Urothelium cell line (cell line): ENCODE results near the gene KIF16B.
A peak's percentile ranks its signal among the peaks of the same experiment; 100 is the strongest.
"Not testable (repeated sequence)": the region's sequence is repeated elsewhere in the genome, so short reads cannot be mapped to it uniquely, and the experiment has no call there.

Experiments used
- DNase-seq: peaks from one replicate; pipeline ENCODE4 v3.0.0; 2011; ENCODE audit warnings: low spot score, mixed read lengths
- FAIRE-seq: peaks from 2 replicates; lab custom pipeline; 2011; peaks lifted over from hg19 to GRCh38; lab: Jason Lieb, UNC

KIF16B gene

DNA sequence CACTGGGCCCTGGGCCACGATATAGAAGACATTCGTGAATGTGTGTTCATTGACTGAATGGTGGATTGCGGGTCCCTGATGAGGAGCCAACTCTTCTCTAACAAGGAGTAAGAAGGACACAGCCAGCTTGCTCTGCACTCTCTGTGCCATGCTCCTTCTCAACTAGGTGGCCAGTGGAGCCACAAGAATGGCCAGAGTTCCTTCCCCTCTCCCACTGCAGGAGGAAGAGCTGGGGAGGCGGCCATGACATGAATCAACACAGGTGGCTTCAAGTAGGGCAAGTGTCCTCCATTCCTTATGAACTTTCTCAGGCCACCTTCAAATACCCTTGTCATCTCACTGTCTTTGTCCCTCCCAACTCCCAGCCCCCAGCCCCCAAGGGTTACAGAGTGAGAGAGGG is 305.7 kb downstream of the KIF16B start:
- no peak for FAIRE-seq

DNA sequence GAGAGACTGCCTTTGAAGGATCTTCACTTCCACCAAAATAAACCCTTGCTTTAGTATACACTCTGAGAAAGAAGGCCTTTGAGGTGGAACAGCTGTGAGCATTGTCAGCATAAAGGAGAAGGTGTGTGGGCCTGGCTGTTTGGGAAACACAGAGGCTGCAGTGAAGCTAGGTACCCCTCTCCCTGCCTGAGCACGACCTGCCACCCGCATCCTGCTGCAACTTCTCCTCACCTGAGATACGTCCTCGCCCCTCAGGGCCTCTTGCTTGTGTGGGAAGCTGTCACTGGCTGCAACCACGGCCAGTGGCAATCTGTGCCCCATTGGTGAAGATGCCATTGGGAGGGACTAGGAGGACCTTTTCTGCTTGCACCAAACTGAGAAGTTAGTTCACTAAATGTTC is 307.9 kb downstream of the KIF16B start:
- FAIRE-seq (no peak), DNase-seq (no peak)

More for the DNA sequence above, 305.7 kb downstream of the KIF16B start:
- no peak for DNase-seq

DNA sequence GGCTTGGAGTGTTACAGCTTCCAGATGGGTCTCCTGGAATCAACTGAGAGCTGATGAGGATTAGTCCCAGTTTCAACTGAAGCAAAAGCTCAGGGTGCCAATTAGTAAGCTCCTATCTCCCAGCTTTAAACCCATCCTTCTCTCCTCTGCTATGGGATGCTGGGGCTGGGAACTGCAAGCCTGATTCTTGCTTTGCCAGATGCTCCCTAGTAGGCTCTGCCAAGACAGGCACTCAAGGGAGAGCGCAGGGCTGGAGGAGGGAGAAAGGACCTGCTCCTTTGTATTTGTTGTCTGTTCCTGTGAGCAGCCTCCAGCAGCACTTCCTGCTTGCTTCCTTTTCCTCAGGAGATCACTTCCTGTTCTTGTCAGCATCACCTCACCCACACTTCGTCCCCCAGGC is 309.7 kb downstream of the KIF16B start:
- DNase-seq (no peak), FAIRE-seq (no peak)

DNA sequence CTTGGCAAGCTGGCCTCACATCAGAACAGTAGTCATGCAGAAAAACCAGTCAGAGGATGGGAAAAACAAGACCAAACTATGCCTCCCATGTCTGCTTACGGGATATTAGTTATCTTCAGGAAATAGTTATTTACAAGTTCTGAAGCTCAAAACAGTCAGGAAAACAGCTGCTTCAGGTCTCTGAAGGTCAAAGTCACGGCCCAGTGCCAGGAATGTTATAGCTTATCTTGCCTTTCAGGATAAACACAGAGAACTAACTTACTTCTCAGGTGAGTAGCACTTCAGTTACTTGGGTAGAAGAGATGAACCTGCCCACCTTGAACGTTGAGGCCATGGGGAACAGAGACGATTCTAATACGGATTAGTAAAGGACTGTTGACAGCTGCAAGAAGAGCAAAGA is 310.7 kb downstream of the KIF16B start:
- FAIRE-seq, result no peak
- no peak for DNase-seq

DNA sequence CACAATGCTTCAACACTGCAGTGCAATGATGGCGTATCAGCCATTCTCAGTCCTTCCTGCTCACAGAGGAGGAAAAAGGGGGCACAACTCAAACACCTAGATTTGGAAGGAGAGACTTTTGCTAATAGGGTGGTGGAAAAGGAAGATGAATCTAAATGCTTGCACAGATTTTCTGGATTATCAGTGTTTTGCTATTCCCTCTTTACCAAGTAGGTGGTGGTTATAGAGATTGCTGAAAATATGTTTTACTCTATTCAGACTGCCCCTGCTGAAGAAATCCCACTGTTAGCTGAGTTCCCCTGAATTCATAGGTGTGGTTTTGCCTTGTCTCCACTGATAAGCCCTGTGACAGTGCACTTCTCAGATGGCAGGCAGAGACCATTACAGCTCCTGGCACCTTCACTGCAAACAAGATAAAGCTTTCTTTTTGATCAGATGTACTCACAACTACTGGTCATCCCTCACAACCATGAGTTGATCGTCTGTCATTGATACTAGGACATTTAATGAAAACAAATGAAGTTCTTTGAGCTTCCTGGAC is 311.4 kb downstream of the KIF16B start:
- no peak for FAIRE-seq

DNA sequence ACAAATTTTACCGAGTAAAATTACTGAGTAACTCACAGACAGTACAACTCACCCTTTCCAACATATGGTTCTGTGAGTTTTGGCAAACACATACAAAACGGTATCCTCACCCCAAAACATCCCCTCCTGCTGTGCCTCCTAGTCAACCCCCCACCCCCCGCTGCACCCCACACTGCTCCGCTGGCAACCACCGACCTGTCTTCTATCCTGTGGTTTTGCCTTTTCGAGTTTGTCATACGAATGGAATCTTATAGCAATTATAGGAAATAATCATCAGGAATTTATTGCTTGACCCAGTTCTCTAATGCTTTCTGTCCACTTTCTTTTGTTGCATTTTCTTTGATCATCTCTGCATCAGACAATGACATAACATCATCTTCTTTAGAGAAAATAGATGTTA is 312.3 kb downstream of the KIF16B start:
- no peak for FAIRE-seq

More for the DNA sequence above, 311.4 kb downstream of the KIF16B start:
- no peak for DNase-seq

DNA sequence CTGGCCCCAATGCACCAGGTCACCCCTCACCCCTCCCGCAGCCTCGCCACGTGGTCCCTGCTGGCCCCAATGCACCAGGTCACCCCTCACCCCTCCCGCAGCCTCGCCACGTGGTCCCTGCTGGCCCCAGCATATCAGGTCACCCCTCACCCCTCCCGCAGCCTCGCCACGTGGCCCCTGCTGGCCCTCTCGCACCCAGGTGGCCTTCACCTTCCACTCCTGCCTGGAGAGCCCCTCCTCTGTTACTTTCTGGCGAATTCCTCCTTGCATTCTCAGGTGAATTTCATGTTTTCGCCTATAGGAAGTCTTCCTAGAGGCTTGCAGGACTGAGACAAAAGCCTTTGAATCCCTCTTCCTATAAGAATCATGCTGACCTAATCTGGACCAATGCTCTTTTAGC is 313.1 kb downstream of the KIF16B start:
- FAIRE-seq, DNase-seq: not testable (repeated sequence)

More for the DNA sequence above, 312.3 kb downstream of the KIF16B start:
- peak; percentile 24 for DNase-seq

DNA sequence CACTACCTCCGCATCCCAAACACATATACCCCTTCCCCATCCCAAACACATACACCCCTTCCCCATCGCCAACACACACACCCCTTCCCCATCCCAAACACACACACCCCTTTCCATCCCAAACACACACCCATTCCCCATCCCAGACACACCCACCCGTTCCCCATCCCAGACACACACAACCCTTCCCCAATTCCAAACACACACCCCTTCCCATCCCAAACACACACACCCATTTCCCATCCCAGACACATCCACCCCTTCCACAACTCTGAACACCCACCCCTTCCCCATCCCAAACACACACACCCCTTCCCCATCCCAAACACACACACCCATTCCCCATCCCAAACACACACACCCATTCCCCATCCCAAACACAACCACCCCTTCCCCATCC is 314.5 kb downstream of the KIF16B start:
- no peak for FAIRE-seq

DNA sequence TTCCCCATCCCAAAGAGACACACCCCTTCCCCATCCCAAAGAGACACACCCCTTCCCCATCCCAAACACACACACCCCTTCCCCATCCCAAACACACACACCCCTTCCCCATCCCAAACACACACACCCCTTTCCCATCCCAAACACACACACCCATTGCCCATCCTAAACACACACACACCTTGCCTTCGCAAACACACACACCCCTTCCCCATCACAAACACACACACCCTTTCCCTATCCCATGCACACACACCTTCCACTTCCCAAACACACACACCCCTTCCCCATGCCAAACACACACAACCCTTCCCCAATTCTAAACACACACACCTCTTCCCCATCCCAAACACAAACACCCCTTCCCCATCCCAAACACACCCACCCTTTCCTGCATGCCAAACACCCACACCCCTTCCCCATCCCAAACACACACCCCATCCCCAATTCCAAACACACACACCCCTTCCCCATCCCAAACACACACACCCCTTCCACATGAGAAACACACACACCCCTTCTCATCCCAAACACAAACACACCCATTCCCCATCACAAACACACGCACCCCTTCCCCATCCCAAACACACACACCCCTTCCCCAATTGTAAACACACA is 315.3 kb downstream of the KIF16B start:
- FAIRE-seq (peak; percentile 71), DNase-seq (no peak)

More for the DNA sequence above, 314.5 kb downstream of the KIF16B start:
- no peak for DNase-seq

DNA sequence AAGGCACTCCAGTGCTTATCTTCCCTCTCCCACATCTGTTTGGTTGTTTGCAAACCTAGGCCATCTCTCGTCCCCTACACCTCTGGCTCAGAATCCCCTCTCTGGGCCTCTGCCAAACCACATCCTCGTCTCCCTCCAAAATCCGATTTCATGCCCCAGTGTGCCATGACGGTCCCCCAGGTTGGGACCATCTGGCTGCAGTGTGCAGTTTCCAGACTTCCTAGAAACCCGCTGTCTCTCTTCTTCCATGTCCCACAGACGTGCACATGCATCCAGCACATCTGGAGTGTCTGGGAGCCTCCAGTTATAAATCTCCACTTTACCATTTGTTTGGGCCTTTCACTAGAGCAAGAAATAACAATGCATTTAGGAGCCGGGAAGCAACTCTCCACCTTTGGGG is 316.2 kb downstream of the KIF16B start:
- no peak for DNase-seq
- no peak for FAIRE-seq

DNA sequence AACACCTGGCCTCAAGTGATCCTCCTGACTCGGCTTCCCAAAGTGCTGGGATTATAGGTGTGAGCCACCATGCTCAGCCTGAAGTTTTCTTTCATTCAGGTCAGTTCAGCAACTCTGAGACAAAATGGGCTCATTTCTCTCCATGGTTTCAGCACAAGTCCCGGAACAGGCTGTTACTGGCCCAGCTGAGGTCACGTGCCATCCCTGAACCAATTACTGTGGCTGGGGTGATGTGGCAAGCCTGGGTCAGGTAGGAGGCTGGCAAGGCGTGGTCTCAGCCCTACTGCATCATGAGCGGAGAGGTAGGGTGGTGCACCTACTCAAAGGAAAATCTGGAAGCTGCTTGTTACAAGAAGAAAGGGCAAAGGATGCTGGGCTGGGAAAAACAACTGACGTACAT is 326.4 kb downstream of the KIF16B start:
- FAIRE-seq, result no peak
- no peak for DNase-seq

DNA sequence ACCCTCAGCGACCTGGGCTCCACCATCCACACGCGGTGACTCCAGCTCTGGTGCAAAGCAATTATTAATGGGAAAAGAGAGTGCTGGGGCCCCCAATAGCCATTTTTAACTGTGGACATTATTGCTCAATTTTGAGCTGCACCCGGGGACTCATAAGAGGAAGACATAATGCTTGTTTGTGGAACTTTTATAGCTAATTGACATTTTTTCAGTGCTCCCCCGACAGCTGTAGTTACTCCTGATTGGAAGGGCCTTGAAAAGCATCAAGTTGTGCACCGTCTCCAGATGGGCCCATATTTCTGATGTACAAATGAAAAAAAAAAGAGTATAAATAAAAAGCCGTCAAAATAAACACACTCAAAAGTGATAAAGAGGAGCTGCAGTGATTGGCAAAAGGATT is 327.0 kb downstream of the KIF16B start:
- DNase-seq (no peak), FAIRE-seq (no peak)

DNA sequence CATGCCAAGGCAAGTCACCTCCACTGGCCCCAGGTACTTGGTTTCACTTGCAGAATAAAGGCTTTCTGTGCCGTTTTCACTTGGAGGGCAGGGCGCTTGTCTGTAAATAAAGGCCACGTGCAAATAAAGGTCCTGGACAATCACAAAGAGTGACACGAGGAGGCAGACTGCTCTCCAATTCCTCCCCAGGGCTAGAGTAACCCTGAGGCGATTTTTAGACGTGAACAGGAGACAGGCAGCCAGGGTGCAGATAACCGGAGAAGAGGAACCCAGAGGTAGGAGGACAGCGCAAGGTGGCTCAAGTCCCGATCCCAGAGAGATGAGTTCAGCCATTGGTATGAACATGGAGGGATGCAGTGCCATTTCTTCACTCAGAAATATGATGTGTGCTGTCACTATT is 327.4 kb downstream of the KIF16B start:
- no peak for DNase-seq
- FAIRE-seq, result no peak

DNA sequence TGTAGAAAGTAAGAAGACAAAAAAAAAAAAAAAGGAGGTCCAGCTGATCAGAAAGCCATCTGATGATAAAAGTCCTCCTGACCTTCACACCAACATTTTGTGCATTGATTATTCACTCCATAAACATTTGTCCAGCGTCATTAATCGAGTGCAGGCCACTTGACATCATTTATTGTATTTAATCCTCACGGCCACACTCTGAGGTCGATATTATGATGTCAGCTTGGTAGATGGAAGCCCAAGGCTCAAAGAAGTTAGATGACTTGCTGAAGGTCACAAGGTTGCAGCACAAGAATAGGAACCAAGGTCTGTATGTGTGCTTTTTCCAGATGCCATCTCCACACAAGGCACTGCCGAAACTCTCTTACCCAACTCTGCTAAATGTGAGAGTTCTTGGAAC is 328.4 kb downstream of the KIF16B start:
- no peak for FAIRE-seq
- no peak for DNase-seq

DNA sequence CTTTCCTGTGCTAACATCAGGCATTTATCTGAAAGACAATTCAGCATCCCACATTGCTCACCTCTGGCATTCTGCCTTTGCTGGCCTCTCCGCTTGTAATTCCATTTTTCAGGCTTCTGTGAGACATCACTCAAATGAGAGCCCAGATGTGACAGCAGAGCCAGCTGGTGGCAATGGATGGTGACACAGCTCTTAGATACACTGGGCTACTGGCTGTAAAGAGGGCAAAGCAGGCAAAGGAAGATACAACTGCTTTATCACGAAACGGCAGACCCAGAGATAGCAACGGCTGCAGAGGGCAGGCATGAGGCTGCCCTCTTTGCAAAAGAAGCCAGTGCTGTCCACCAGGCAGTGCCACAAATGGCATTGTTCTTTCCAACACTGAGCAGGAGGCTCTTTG is 329.8 kb downstream of the KIF16B start:
- DNase-seq (no peak), FAIRE-seq (no peak)

DNA sequence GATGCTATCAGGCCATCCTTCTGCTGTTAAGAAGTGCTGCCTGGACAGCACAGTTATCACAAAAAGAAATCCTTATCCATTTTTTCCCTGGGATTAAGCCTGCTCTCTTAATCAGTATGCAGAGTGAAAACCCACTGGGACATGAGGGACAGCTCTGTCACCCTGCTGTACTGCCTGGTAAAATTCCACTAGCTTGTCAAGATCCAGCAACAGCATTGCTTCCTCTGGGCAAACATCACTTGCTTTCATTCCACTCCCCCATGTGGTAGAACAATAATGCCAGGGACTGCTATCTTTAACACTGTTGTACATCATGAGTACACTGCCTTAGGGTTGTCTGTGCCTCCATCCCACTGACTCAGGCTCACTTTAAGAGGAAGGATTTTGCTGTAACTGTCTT is 331.3 kb downstream of the KIF16B start:
- FAIRE-seq, result no peak

DNA sequence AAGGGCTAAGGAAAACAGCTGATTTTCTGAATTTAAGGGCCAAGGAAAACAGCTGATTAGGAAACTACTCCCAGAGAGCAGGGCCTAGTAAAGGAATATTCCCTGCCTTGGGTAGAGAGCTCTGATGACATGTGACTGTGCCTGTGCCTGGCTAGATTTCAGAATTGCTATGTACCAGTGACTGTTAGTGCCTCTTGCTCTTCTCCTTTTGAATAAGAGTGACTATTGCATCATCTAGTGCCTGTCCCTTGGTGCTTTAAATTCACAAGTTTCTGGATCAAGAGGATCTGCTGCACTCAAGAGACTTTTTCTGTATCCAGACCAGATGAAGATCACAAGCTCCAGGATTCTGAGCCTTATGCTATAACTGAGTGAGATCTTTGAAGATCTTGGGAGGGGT is 332.9 kb downstream of the KIF16B start:
- DNase-seq, result no peak
- FAIRE-seq, result no peak

More for the DNA sequence above, 331.3 kb downstream of the KIF16B start:
- DNase-seq, result no peak

DNA sequence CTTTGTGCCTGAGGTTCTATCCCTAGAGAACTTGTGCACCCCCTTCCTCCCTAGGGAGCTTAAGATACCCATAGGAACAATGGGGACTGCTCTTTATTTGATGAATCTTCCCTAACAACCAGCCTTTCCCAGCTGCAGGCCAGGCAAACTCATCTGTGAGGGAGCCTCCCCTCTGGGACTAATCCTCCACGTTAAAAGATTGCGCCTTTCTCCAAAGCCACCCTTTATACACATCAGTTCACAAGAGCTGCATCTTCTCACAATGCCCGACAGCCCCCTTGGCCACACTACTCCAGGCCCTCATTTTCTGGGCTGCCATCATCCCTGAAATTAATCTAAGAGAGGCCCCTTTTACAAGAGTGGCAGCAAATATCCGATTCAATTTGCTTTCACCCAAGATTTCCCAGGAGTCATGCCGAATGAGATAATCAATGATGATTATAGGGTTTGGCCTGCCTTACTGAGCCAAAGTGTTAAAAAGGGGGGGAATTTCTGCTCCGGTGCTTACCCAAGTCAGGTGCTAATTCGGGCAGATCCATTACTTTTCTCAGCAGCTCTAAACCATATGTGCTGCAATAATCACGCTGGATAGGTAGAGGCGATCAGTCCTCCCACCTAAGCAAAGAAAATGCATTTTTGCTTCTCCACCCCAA is 336.5 kb downstream of the KIF16B start:
- DNase-seq (no peak), FAIRE-seq (no peak)

DNA sequence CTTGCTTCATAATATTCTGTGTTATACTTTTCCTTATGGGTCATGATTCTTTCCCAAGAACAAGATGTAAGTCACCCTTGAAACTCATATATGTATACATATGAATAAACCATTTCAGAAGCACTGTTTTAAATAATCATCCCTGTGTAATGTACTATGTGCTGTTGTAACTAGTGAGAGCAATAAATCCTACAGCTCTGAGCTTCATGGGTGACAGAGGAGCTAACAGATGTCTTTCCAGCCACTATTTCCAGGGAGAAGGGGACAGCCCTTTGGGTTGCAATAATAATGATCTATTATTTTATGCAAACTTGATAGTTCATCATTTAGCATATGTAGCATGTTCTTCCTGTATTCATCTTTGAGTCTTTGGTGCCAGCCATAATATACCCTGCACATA is 342.8 kb downstream of the KIF16B start:
- DNase-seq (no peak), FAIRE-seq (no peak)

DNA sequence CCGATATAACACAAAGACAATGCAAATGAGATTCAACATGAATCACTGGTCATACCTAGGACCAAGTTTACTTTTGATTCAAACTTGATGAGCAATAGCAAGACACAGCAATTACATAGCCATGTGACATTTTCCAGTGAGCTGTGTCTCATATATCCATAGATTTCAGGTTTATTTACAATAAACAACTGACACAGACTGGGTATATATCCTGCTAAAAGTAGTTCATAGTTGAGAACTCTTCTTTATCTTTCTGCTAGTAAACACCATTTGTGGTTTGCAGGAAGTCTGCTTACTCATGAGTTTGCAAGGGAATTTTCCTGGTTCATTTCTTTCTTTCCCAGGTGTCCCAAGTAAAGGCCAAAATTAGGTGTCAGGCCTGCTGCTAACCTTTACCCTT is 343.4 kb downstream of the KIF16B start:
- DNase-seq, result no peak
- no peak for FAIRE-seq

DNA sequence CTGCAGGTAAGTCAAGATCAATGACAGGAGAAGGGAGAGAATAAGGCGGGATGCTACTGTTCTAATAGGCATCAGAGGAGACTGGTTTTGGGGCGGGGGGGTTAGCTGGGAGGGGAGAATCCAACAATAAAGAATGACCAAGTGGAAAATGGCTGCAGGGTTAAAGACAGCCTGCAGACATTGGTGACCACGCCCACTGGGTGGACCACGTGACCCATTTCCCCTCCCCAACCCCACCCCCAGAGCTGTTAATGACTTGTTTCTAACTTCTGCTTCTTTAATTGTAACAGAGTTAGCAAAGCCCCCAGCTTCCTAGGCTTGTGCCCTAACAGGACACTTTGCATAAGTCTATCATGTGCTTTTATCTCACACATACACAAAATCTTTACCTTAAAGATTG is 344.5 kb downstream of the KIF16B start:
- DNase-seq, result no peak
- no peak for FAIRE-seq

DNA sequence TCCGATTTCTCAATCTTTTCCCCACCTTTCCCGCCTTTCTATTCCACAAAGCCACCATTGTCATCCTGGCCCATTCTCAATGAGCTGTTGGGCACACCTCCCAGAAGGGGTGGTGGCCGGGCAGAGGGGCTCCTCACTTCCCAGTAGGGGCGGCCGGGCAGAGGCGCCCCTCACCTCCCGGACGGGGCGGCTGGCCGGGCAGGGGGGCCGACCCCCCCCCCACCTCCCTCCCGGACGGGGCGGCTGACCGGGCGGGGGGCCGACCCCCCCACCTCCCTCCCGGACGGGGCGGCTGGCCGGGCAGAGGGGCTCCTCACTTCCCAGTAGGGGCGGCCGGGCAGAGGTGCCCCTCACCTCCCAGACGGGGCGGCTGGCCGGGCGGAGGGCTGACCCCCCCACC is 346.3 kb downstream of the KIF16B start:
- not testable (repeated sequence) for FAIRE-seq, DNase-seq
